Osteoblast (primary cell): ENCODE measurements around the gene MAP2K5. TPM values are rescaled to one million over a fixed set of nuclear protein-coding genes. Genes with fewer than 3 reads are reported as not detected.

Experiments
- DNase-seq: peaks from one replicate; pipeline ENCODE4 v3.0.0; 2011; ENCODE audit warnings: low spot score, mixed read lengths; ENCODE audit not compliant: insufficient read length; ENCODE audit errors: missing footprints
- H2AFZ ChIP-seq: 2 replicates; pipeline ENCODE4 v1.6.0; 2011; ENCODE audit warnings: mild to moderate bottlenecking, low read length
- H3K27ac ChIP-seq: 2 replicates; pipeline ENCODE4 v1.5.1; 2011; ENCODE audit warnings: mild to moderate bottlenecking, low read depth, low read length, moderate library complexity
- H3K27me3 ChIP-seq: 2 replicates; pipeline ENCODE4 v1.6.0; 2012; ENCODE audit warnings: mild to moderate bottlenecking, control low read depth, inconsistent platforms, low read length, moderate library complexity; ENCODE audit not compliant: insufficient read depth
- H3K36me3 ChIP-seq: 2 replicates; pipeline ENCODE4 v1.5.1; 2011; ENCODE audit warnings: mild to moderate bottlenecking, low read length, control low read depth, moderate library complexity; ENCODE audit not compliant: insufficient read depth
- H3K4me1 ChIP-seq: 2 replicates; pipeline ENCODE4 v1.5.1; 2011; ENCODE audit warnings: mild to moderate bottlenecking, low read length, control low read depth, moderate library complexity; ENCODE audit not compliant: insufficient read depth
- H3K4me2 ChIP-seq: 2 replicates; pipeline ENCODE4 v1.6.0; 2011; ENCODE audit warnings: mild to moderate bottlenecking, low read length; ENCODE audit not compliant: insufficient read depth
- H3K4me3 ChIP-seq: fragments of 200-600 bp; sonication (generic); 3 replicates; pipeline ENCODE4 v1.5.1; 2012; ENCODE audit warnings: mild to moderate bottlenecking, low read length, inconsistent platforms; ENCODE audit not compliant: insufficient read depth
- H3K79me2 ChIP-seq: 2 replicates; pipeline ENCODE4 v1.6.0; 2012; ENCODE audit warnings: mild to moderate bottlenecking, low read length, control low read depth, inconsistent platforms; ENCODE audit not compliant: insufficient read depth
- H3K9me3 ChIP-seq: 2 replicates; pipeline ENCODE4 v1.5.1; 2011; ENCODE audit warnings: low read depth, low read length, control low read depth
- H4K20me1 ChIP-seq: 2 replicates; pipeline ENCODE4 v1.6.0; 2012; ENCODE audit warnings: mild to moderate bottlenecking, low read length, control low read depth; ENCODE audit not compliant: insufficient read depth
- total RNA-seq: library from RNA; depleted of rRNA; stranded (reverse); fragments of >200 nt; gene quantifications from 2 replicates; pipeline ENCODE4 v1.2.3, GENCODE V29; 2012
- TF ChIP-seq, protein P1 (sequence below): IDR thresholded peaks from 2 replicates; pipeline ENCODE4 v1.5.1; 2011; ENCODE audit warnings: mild to moderate bottlenecking, low read depth, low read length, moderate library complexity; ENCODE audit errors: extremely low read depth

Gene MAP2K5
- total RNA-seq, 1 donor, result 10.1 TPM

DNA sequence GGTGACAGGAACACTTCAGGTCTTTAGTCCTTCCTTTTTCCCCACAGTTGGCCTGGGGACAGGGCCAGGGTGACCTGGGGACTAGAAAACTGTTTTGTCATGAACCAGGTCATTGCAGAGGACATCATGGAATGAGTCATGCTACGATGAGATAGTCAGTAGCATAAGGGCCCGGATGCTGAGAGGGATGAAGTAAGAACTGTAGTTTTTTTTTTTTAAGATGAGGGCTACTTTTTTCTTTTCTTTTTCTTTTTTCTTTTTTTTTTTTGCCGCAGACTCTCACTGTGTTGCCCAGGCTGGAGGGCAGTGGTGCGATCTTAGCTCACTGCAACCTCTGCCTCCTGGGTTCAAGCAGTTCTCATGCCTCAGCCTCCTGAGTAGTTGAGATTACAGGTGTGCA, 8.0 kb downstream of the MAP2K5 start:
- TF ChIP-seq, protein P1, sequence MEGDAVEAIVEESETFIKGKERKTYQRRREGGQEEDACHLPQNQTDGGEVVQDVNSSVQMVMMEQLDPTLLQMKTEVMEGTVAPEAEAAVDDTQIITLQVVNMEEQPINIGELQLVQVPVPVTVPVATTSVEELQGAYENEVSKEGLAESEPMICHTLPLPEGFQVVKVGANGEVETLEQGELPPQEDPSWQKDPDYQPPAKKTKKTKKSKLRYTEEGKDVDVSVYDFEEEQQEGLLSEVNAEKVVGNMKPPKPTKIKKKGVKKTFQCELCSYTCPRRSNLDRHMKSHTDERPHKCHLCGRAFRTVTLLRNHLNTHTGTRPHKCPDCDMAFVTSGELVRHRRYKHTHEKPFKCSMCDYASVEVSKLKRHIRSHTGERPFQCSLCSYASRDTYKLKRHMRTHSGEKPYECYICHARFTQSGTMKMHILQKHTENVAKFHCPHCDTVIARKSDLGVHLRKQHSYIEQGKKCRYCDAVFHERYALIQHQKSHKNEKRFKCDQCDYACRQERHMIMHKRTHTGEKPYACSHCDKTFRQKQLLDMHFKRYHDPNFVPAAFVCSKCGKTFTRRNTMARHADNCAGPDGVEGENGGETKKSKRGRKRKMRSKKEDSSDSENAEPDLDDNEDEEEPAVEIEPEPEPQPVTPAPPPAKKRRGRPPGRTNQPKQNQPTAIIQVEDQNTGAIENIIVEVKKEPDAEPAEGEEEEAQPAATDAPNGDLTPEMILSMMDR, result no peak

DNA sequence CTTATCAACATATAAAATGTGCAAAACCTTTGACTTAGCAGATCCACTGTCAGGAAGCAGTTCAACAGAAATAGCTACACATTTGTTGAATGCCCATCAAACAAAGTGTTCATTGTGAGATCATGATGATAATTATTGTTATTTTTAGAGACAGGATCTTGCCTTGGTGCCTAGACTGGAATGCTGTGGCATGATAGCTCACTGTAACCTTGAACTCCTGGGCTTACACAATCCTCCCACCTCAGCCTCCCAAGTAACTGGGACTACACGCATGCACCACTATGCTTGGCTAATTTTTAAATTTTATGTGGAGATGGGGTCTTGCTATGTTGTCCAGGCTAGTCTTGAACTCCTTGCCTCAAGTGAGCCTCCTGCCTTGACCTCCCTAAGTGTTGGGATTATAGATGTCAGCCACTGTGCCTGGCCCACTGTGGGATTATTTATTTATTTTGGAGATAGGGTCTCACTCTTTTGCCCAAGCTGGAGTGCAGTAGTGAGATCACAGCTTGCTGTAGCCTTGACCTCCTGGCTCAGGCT, 8.8 kb downstream of the MAP2K5 start:
- Histone ChIP-seq H3K27me3 (no peaks in the 10 kb centered on the region), H3K4me1 (peaks cover 10% of the 10 kb centered on the region), H3K27ac (no peak overlapping the region), H4K20me1 (peaks cover 3% of the 10 kb centered on the region), H3K9me3 (no peaks in the 10 kb centered on the region), H3K4me2 (no peak overlapping the region), H3K79me2 (no peaks in the 10 kb centered on the region), H2AFZ (no peak overlapping the region), H3K4me3 (no peak overlapping the region), H3K36me3 (no peaks in the 10 kb centered on the region)
- DNase-seq, result no peak
- TF ChIP-seq, protein P1, result no peak

More for the DNA sequence above, 8.0 kb downstream of the MAP2K5 start:
- Histone ChIP-seq H2AFZ (no peak overlapping the region), H3K4me2 (no peak overlapping the region), H3K9me3 (no peaks in the 10 kb centered on the region), H4K20me1 (peaks cover 3% of the 10 kb centered on the region), H3K27ac (no peak overlapping the region), H3K27me3 (no peaks in the 10 kb centered on the region), H3K4me3 (no peak overlapping the region), H3K4me1 (peaks cover 10% of the 10 kb centered on the region), H3K79me2 (no peaks in the 10 kb centered on the region), H3K36me3 (no peaks in the 10 kb centered on the region)
- DNase-seq, result peak; percentile 69

DNA sequence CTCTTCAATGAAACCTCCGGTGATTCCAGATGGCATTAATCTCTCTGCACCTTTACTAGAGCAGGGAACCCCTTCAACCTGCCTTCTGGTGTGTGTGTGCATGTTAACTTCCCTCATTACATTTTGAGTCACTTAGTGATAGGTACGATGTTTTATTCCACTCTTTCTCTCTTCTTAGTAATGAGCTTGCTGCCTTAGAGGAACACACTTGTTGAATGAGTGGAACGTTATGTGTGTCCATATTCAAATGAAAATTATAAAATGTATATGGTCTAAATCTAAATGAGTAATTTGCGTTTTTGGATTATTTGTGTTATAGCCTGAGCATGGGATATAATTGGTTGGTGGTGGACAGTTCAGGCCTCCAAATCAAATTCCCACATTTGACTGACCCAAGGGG, 12.1 kb downstream of the MAP2K5 start:
- DNase-seq, result no peak
- Histone ChIP-seq H3K36me3 (no peaks in the 10 kb centered on the region), H3K27me3 (no peaks in the 10 kb centered on the region)

DNA sequence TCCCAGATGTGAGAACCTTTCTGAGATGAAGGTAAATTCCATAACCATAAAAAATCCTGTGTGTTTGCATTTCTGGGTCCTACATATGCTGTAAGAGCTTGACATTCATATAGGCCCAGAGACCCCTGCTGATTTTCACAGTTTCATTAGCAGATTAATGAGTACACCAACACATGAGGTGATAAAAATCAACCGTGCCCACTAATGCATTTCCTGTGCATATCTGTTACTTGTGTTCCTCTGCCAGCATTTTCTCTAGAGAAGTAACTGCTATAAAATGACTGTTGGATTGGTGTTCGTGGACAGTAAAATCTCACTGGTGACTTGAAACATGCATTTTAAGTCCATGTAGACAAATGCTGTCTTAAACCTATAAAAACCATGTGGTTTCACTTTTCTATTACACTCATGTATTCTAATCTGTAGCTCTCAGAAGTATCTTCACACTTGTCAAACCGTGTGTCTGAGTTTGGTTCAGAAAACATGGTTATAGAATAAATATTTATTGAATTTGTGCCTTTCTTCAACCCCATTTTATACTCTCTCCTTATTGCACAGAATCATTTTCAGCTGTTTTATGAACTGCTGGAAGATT, 14.6 kb downstream of the MAP2K5 start:
- no peak for DNase-seq
- TF ChIP-seq, protein P1, result no peak
- Histone ChIP-seq H2AFZ (no peak overlapping the region), H3K4me1 (no peaks in the 10 kb centered on the region), H3K79me2 (no peaks in the 10 kb centered on the region), H3K36me3 (no peaks in the 10 kb centered on the region), H3K4me3 (no peak overlapping the region), H3K4me2 (no peak overlapping the region), H3K27me3 (no peaks in the 10 kb centered on the region), H3K27ac (no peak overlapping the region), H4K20me1 (no peaks in the 10 kb centered on the region), H3K9me3 (no peaks in the 10 kb centered on the region)

More for the DNA sequence above, 12.1 kb downstream of the MAP2K5 start:
- TF ChIP-seq, protein P1, result no peak
- no peaks in the 10 kb centered on the region for H4K20me1 ChIP-seq
- no peaks in the 10 kb centered on the region for H3K9me3 ChIP-seq
- H3K27ac ChIP-seq, result no peak overlapping the region
- no peak overlapping the region for H2AFZ ChIP-seq
- H3K4me2 ChIP-seq, result no peak overlapping the region
- H3K4me1 ChIP-seq, result no peaks in the 10 kb centered on the region
- H3K79me2 ChIP-seq, result no peaks in the 10 kb centered on the region
- no peak overlapping the region for H3K4me3 ChIP-seq
